Stimulated activated CD8-positive, alpha-beta memory T cell treated with anti-CD3 and anti-CD28 coated beads, Interleukin-15, amount 100 ng/mL, for 4 hours (primary cell): Measurements from ENCODE around the gene PSTPIP2.
"Not testable (repeated sequence)": the region's sequence is repeated elsewhere in the genome, so short reads cannot be mapped to it uniquely, and the experiment has no call there.

Experiments
- DNase-seq, 2 donors: peaks; one replicate each; pipeline ENCODE4 v3.0.0-alpha.2; 2020; ENCODE audit warnings: low read depth in 2 of 2

PSTPIP2 gene

DNA sequence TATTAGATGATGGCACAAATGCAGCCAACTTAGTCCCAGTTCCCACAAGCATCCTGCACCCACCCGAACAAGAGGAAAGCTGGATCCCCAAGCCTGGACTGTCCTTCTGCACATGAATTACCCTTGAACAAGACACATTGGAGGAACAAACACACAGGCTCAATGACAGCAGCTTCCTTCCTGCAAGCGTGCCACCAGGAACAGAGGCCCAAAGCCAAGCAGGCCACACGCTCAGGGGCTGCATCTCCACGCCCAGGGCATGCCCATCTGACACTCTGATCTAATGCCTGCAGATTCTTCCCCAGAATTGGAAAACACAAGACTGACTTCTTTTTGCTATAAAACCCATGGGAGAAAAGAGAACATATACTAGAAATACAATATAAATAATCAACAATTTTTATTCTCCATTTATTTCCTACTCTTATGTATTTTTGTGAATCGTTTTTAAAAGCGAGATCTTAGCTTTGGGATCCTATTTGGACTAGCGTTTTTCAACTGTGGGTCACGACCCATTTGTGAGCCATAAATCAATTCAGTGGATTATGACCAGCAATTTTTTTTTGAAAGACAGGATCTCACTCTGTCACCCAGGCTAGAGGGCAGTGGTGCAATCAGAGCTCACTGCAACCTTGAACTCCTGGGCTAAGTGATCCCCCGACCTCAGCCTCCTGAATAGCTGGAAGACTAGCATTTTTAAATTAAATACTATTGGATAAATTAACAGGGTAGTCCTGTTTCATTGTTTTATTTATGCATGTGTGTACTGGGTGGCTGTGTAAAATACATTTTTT is 34.4 kb downstream of the PSTPIP2 start:
- DNase-seq = no peak

DNA sequence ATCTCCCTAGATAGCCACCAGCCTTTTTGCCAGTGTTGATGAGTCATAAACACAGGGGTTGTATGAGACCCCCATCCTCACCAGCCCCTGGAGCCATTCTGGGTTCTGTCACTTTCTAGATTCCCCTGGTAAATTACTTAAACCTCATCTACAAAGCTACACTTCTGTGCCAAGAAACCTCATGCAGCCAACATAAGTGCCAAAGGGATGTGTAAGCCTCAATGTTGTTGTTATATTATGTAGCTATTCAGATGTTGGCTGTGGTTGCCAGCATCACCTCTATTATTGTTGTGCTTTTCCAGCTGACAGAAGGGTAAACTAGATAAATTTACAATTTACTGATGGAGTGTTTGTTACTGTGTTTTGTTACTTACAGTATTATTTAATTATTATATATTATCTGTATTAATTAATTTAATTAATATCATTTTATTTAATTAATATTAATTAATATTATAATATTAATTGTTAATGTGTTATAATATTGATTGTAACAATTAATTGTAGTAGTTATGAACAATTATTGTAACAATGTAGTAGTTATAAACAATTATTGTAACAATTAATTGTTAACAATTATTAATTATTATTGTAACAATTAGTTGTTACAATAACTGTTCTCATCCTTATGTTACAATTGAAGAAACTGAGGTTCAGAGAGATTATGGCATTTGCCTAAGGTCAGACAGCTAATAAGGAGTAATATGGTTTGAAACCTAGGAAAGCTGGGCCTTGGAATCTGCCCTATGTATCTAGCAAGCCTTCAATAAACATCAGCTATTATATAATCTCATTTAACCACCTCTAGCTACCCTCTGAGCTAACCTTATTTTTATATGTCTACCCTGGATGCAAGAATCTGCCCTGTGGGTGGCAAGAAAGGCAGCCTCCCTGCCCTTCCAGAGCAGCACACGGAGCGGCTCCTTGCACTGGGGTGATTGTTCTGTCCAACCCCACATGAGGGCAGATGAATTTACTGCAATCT is 36.1 kb downstream of the PSTPIP2 start:
- DNase-seq = no peak

DNA sequence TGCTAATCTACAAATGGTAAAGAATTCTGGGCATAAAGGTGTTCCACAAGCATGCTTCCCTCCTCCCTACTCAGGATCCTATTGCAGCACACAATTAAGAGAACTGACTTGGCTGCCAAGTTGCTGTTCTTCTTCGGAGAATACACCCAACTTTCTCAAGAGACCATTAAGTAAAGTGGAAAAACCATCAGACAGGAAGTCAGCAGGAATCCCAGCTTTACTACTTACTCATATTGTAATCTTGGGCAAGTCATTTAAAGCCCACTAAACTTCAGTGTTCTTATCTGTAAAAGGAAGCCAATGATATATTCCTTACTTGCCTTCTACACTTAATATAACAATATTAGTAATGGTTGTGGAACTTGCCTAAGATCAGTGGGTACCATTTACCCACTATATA is 37.8 kb downstream of the PSTPIP2 start:
- no peak for DNase-seq

DNA sequence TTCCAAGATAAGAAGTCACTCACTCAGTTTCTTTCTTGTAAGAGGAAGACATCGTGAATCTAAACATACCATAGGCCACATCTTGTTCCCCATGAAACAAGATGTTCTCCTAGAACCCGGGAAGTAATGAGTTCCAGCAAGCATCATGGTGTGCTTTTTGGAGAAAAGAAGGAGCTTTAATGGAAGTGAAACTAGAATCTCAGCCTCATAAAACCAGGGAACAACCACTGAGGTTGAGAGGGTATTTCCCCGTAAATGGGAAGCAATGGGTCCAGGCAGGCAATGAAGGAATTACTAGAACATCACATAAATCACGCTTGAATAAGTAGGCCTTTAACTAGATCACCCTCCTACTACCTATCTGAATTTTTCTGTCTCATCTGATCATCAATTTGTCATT is 40.3 kb downstream of the PSTPIP2 start:
- DNase-seq = no peak

DNA sequence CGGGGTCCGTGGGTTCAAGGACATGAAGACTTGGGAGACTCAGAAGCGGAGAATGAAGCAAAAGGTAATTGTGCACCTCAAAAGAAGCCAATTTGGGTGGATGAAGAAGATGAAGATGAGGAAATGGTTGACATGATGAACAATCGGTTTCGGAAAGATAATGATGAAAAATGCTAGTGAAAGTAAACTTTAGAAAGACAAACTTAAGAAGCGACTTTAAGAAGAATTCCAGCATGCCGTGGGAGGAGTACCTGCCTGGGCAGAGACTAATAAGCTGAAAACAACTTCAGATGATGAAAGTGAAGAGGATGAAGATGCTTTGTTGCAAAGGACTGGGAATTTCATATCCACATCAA is 43.5 kb downstream of the PSTPIP2 start:
- DNase-seq = no peak

DNA sequence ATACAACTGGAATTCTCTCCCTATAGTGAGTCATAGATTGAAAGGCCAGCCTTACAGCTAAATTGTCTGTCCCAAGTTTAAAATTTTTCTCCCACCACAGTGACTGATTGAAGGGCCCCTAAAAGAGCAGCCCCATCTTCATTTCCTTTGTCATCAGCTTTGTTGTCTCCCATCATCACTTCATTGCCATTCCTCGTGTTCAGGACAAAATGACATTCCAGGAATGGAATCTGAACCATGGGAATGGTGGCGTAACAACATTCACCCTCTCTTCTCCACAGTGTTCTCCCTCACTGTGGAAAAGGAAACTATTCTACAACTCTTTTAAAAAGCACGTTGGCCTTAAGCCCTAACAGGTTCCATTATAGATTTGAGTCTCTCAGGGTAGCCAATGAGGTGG is 52.1 kb downstream of the PSTPIP2 start:
- no peak for DNase-seq

DNA sequence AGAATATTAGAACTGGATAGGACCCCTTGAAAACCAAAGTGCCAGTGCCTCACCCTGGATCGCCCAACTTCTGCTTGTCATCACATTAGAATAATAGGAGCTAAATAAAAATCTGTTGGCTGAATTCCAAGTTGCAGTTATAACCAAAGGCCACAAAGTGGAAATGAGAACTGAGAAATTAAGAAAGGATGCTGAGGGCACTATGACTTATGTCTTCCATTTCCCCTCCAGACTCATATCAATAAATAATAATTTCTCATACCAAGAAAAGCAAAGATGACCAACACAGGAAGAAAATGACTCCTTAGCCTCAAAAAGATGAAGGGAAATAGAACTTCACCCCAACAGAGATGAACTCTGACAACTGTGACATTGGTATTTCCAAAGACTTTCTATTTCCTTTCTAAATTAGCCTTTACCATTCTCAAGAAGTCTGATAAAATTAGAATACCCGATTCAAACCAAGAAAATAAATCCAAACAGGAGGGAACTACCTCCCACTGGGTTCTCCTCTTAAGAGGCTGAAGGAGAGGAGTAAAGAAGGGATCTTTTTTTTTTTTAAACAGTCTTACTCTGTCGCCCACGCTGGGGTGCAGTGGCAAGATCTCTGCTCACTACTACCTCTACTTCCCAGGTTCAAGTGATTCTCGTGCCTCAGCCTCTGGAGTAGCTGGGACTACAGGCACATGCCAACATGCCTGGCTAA is 58.4 kb downstream of the PSTPIP2 start:
- DNase-seq = no peak

DNA sequence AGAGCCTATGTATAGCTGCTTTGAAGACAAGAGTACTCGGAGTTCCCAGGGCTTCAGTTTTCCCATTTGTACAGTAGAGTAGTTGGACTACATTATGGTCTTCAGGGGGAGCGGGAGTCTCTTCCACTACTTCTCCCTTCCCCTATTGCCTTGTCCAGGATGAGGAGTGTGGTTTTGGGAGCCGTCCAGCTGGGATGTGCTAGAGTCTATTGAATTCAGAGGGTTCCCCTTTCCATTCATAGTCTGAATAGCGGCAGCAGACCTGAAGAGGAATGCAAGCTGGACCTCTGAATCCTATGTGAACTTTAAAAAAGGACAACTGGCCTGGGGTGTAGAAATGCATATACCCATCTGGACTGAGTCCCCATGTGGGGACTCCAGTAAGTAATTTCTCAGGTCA is 61.4 kb downstream of the PSTPIP2 start:
- no peak for DNase-seq

DNA sequence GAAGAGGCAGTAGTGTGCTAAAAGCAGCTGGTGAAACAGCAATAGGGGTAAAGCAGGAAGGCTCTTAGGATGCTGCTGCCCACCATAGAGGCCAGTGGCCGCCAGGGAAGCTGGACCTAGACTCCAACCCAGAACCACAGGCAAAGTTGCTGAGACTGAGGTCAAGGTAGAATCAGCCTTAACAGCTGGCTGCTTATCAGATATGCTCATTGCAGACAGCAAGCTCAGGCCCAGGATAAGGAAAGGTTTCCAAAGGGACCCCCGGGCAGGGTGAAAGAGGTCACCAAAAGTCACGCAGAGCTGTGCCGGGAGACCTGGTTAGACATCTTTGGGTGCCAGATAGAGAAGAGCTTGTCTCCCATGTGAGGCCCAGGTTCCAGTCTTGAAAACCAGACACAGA is 62.0 kb downstream of the PSTPIP2 start:
- DNase-seq = no peak

DNA sequence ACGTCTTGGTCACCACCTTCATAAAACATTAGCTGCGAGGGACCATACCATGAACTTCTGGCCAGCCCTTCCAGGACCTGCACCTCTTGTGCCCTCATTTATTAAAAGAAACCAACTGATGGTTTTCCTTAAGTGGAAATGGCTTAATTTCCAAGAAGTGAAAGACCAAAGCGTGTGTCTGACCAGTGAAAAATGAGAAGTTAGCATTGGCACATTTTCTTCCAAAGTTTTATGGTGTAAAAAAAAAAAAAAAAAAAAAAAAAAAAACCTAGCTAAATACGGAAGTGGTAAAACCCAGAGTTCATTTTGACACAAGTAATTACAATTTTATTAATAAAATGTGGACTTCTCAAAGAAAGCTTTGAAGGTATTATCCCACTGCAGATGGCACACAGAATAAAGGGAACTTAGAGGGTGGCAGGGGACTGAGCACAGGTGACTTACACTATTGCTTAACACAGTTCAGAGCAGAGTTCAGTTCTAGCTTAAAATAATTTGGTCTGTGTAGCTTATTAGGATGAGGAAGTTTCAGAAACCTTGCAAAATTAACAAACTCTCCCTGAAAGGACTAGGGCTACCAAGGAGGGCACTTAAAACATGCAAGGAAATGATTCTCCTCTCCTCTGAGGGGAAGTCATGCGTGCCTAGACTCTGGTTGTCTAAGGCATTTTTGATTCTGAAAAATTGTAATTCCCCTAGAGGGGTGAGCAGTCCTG is 62.8 kb downstream of the PSTPIP2 start:
- DNase-seq = no peak

DNA sequence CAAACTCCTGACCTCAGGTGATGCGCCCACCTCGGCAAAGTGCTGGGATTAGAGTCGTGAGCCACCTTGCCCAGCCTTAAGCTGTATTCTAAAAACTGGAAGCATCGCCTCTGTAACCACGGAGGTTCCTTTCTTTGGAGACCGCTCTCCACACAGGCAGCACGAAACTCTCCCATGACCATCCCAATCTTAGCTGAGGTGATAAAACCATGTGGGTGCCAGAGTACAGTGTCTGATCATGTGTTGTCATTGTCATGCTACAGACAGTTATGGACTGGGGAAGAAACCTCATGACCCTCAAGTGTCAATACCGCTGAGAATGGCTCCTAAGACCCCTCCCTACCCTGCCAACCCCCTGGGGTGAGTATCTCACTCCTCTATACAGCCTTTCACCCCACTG is 63.5 kb downstream of the PSTPIP2 start:
- no peak for DNase-seq

DNA sequence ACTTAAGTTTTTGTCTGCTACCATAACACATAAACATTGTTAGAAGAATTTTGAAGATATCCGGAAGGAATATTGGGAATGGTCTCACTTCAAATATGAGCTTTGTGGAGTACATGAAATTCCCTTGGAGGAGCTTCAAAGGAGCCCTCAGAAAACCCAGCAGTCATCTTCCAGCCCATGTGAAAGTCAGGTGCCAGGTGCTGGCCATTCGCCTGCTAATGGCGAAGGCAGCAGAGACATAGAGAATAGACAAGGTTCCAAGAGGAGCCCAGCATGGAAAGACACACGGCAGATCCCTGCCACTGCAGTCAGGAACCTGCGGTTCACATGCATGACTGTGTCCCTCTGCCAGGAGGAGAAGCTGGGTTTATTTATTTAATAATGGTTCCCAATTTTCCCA is 64.9 kb downstream of the PSTPIP2 start:
- DNase-seq = no peak

DNA sequence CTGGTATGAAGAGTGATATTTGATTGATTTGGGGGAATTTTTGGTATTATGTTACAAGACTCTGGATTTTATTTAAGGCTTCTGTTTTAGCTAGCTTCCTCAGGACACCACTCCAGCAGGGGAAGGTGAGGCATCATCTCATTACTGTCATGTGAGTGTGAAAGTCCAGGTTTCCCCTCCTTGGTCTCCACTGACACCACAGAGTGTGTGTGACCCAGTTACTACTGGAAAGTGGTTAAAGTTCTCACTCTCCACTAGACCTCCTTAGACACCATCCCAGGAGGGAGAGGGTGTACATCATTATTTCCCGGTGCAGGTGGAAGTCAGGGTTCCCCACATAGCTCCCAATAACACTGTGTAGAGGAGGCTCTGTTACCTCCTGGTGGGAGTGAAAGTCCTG is 69.1 kb downstream of the PSTPIP2 start:
- no peak for DNase-seq

DNA sequence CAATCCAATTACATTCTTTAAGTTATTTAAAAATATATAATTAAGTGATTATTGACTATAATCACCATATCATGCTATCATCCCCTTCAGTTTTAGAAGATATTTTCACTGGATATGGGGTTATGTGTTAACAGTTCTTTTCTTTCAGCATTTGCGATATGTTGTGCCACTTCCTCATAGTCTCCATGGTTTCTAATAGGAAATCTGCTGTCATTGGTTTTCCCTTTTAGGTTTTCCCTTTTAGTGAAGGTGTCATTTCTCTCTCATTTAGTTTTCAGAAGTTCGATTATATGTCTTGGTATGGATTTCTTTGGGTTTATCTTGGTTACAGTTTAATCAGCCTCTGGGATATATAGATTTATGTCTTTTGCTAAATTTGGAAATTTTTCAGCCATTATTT is 70.2 kb downstream of the PSTPIP2 start:
- DNase-seq = no peak

DNA sequence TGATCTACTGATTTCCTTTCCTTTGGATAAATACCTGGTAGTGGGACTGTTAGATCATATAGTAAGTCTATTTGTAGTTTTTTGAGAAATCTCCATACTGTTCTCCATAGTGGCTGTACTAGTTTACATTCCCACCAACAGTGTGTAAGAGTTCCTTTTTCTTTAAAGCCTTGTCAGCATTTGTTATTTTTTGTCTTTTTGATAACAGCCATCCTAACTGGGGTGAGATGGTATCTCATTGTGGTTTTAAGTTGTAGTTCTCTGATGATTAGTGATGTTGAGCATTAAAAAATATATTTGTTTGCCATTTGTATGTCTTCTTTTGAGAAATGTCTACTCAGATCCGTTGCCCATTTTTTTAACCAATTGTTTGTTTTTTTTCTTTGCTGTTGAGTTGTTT is 71.0 kb downstream of the PSTPIP2 start:
- no peak for DNase-seq

DNA sequence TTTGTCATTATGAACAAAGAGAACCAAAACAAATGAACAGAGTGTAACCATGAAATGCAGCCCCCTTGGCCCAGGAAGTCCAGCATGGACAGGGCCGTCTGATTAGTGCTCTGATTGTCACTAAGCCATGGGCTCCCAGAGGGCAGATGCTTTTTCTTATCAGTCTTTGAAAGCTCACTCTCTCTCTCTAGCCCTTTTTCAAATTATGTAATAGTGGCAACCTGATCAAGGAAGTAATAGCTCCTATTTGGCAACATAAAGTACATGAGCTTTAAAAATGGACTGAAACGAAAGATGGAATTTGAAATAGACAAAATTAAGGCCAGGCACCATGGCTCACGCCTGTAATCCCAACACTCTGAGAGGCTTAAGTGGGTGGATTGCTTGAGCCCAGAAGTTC is 72.5 kb downstream of the PSTPIP2 start:
- no peak for DNase-seq

DNA sequence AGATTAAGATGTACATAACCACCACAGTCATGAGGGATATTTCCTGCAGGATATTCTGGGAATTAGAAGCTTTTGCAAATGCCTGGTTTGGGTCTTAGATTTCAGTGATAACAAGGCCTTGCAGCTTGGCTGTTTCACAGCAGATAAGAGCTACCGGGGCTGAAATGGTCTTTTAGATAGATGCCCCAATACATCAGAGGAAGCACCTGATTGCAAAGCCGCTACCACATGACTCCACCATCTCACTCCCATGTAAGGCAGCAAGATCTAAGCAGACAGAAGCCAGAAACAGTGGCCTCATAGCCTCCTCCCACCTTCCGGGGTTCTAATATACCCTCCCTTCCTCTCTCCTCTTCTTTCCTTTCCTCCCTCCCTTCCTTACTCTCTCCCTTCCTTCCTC is 73.8 kb downstream of the PSTPIP2 start:
- no peak for DNase-seq

DNA sequence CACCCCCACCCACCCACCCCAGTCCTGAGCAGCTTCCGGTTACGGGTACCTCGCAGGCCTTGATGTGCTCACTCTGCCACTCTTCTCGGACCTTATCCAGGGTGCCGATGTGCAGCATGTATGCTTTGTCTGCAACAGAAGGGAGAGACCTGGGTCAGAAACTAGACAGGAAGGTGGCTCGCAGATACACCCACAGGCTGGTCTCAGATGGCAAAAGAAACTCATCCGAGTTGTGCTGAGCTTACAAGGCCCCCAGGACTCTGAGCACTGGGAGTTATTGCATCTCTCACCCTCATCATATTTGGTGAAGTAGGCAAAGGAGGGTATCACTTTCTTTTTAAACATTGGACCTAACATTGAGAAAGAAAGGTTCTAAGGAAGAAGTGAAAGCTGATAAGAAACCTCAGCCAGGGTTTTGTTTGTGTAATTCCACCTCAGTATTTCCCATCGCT is 74.3 kb downstream of the PSTPIP2 start:
- DNase-seq = no peak

DNA sequence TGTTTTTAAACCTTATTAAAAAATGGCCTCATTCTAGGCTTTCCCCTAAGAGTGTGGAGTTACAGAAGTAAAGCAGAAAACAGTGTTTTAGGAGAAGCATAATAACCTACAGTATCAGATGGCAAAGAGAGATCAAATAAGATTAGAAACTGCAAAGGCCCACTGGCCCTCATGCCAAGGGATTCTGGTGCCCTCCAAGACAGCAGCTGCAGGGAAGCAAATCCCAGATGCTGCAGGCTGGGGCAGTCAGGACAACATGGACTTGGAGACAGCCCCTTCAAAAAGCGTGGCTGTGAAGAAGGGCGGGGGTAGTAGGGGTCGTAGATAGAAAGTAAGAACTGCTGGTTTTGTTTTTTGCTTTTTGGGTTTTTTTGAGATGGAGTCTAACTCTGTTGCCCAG is 76.6 kb downstream of the PSTPIP2 start:
- no peak for DNase-seq

DNA sequence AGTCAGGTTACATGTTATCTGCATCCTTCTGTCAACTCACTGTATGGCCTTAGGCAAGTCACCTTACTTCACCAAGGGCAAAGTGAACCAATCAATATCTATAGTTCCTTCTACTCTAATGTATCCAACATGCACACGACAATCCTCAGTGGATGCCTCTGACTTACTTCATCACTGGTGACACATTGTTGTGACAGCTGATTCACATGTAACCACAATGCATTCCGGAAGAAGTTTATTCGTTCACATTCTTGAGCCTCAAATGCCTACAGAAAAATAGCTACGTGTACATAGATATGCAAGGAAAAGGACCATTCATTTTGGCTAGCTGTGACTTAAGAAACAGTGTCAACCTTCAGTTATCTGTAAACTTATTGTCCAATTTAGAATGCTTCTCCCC is 78.6 kb downstream of the PSTPIP2 start:
- no peak for DNase-seq

DNA sequence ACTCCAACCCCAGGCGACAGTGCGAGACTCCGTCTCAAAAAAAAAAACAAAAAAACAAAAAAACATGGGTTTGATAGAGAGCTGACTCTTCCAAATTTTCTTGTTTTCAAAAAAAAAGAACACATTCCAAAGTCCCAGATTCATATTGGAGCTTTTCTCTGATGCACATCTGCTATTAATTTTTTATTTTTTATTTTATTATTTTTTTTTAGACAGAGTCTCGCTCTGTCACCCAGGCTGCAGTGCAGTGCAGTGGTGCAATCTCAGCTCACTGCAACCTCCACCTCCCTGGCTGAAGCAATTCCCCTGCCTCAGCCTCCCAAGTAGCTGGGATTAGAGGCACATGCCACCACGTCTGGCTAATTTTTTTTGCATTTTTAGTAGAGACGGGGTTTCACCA is 79.5 kb downstream of the PSTPIP2 start:
- DNase-seq = not testable (repeated sequence)

DNA sequence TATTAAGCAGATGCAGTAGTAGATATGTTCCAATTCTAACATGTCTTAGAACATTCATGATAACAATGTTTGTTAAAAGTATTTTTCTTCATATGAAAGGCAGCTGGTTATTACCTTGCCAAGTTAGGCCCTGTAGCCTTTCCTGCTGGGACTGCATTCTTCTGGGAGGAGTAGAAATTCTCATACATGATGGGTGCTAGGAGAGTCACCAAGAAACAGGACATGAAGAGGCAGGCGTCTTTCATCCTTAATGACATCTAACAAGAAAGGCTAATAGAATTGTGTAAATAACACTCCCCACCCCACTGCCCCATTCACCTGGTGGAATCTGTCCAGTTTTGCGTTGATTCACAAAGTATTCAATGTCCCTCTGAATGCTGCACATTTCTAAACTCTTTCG is 80.3 kb downstream of the PSTPIP2 start:
- DNase-seq = no peak
